HepG2 (cell line): ENCODE measurements around the gene ARHGAP45. TPM values are rescaled to one million over a fixed set of nuclear protein-coding genes. Genes with fewer than 3 reads are reported as not detected.

ENCODE experiments used
- ARID4A ChIP-seq: sonication (generic); formaldehyde crosslinking; IDR thresholded peaks from 2 replicates; pipeline ENCODE4 v1.5.0; 2020; ENCODE audit warnings: mild to moderate bottlenecking, missing genetic modification reagents, borderline replicate concordance
- GLI4 ChIP-seq: sonication (generic); formaldehyde crosslinking; IDR thresholded peaks from 2 replicates; pipeline ENCODE4 v1.5.1; 2020; ENCODE audit warnings: missing genetic modification reagents, mild to moderate bottlenecking, moderate library complexity, borderline replicate concordance
- KDM5B ChIP-seq: sonication (generic); formaldehyde crosslinking; IDR thresholded peaks from 2 replicates; pipeline ENCODE4 v1.4.0; 2020; ENCODE audit warnings: missing genetic modification reagents, mild to moderate bottlenecking, borderline replicate concordance
- MAF1 ChIP-seq: sonication (generic); formaldehyde crosslinking; IDR thresholded peaks from 2 replicates; pipeline ENCODE4 v1.5.0; 2020; ENCODE audit warnings: missing genetic modification reagents, borderline replicate concordance
- NR2F6 ChIP-seq, 2 experiments: IDR thresholded peaks; 2 replicates each; pipeline ENCODE4 v1.6.1; 2016; ENCODE audit warnings: antibody characterized with exemption in 1 of 2, mild to moderate bottlenecking in 1 of 2
- ZKSCAN8 ChIP-seq: IDR thresholded peaks from 2 replicates; pipeline ENCODE4 v1.6.1; 2016; ENCODE audit warnings: borderline replicate concordance, missing genetic modification reagents, missing compliant biosample characterization
- ZSCAN21 ChIP-seq: sonication (generic); formaldehyde crosslinking; IDR thresholded peaks from 2 replicates; pipeline ENCODE4 v1.8.0; 2022; ENCODE audit warnings: mild to moderate bottlenecking, missing genetic modification reagents, moderate library complexity, borderline replicate concordance
- polyA plus RNA-seq, 8 experiments: library from polyadenylated mRNA; depleted of rRNA in 3 of 8; stranded (reverse) in 7 of 8; unstranded in 1 of 8; fragments of >200 nt; fragmentation: Illumina TruSeq in 4 of 8; extraction: Trizol in 4 of 8; gene quantifications; 2 replicates each; pipeline versions ENCODE4 v1.2.1 to v1.2.3, GENCODE V29; 2011 to 2016; ENCODE audit warnings: low read depth in 4 of 8, missing spikeins in 1 of 8, mixed read lengths in 1 of 8; ENCODE audit not compliant: insufficient read depth in 1 of 8
- total RNA-seq, 5 experiments: library from RNA; depleted of rRNA; stranded (reverse); fragments of >200 nt; fragmentation: Illumina TruSeq; extraction: Trizol; gene quantifications; 2 replicates each; pipeline ENCODE4 v1.2.3, GENCODE V29; 2016; ENCODE audit warnings: low read depth in 1 of 5

The ARHGAP45 gene
- total and polyA plus RNA-seq, 2 of the 13 experiments (the other 11 are each of a cell fraction or from before 2014, with no cell fraction given) = 0.84 to 32.0 TPM

- 0 out of 2 replicates have a peak, but pooled peaks have one; percentile 4 for TF ChIP-seq ARID4A (CRISPR knock-in tag)
- 0 out of 2 replicates have a peak, but pooled peaks have one; percentile 38 for TF ChIP-seq KDM5B (CRISPR knock-in tag)
- 0 out of 2 replicates have a peak, but pooled peaks have one; percentile 27 for TF ChIP-seq GLI4 (CRISPR knock-in tag)
- TF ChIP-seq NR2F6 (IDR thresholded peaks at IDR 0.05) = peak; percentile 62; the same call in 1 of the 2 replicates
- peak; percentile 65 for TF ChIP-seq NR2F6 (CRISPR knock-in tag; IDR thresholded peaks at IDR 0.05)
- peak; percentile 41; the same call in 1 of the 2 replicates for TF ChIP-seq ZSCAN21 (CRISPR knock-in tag)
- TF ChIP-seq ZKSCAN8 (CRISPR knock-in tag) = no peak
- 0 out of 2 replicates have a peak, but pooled peaks have one; percentile 26 for TF ChIP-seq MAF1 (CRISPR knock-in tag)
Observed at GRCh38 chr19:1019980-1020867, 46.7 kb upstream of the ARHGAP45 start (continued).
